Left lung (tissue), 10 donors: Measurements from ENCODE around the gene KCNQ1OT1. TPM values are rescaled to one million over a fixed set of nuclear protein-coding genes. Genes with fewer than 3 reads are reported as not detected.

Experiments
- ATAC-seq: fragments of 200-7000 bp; cut with Tn5 transposase; one replicate; pipeline ENCODE4 v1.9.1; 2020; ENCODE audit warnings: moderate library complexity
- DNase-seq, 4 donors: peaks; one replicate each; pipeline ENCODE4 v3.0.0-alpha.2; 2013 to 2020
- H3K27ac ChIP-seq, 2 donors: fragments of 200-600 bp; sonication (generic) in 1 of 2; one replicate each; pipeline versions ENCODE4 v1.5.0 to v1.8.0; 2020 to 2021
- H3K27me3 ChIP-seq, 2 donors: fragments of 200-600 bp; sonication (generic) in 1 of 2; one replicate each; pipeline versions ENCODE4 v1.5.0 to v1.8.0; 2020 to 2021
- H3K36me3 ChIP-seq, 2 donors: fragments of 200-600 bp; sonication (generic) in 1 of 2; one replicate each; pipeline versions ENCODE4 v1.5.0 to v1.8.0; 2020 to 2021
- H3K4me1 ChIP-seq, 2 donors: fragments of 200-600 bp; one replicate each; pipeline ENCODE4 v1.8.0; 2021
- H3K4me3 ChIP-seq, 2 donors: fragments of 200-600 bp; sonication (generic) in 1 of 2; one replicate each; pipeline versions ENCODE4 v1.5.0 to v1.8.0; 2020 to 2021; ENCODE audit warnings: mild to moderate bottlenecking in 1 of 2
- H3K9me3 ChIP-seq, 2 donors: fragments of 200-600 bp; sonication (generic) in 1 of 2; one replicate each; pipeline versions ENCODE4 v1.5.0 to v1.8.0; 2020 to 2021
- intact Hi-C, 2 donors: fragments of 100-400 bp; cut with DNase I; formaldehyde crosslinking; loops; one replicate each; pipeline versions ENCODE4 v1.11.2 to v1.14.2; 2022
- polyA plus RNA-seq, 6 donors: library from polyadenylated mRNA; unstranded; fragments of 120-200 nt; gene quantifications; one replicate each; pipeline ENCODE4 v1.2.1, GENCODE V29; 2013; ENCODE audit not compliant: insufficient read length in 6 of 6
- total RNA-seq, 2 donors: library from RNA; stranded (reverse); fragmentation: NEBNext Ultra II Directional; extraction: Animal tissue kit (Norgen Biotek cat#: 25700); gene quantifications; one replicate each; pipeline ENCODE4 v1.2.1, GENCODE V29; 2021
- TF ChIP-seq, protein P1 (sequence below), 2 donors: fragments of 200-600 bp; sonication (generic) in 1 of 2; IDR thresholded peaks; one replicate each; pipeline versions ENCODE4 v1.5.0 to v1.8.0; 2021; ENCODE audit warnings: antibody characterized with exemption in 2 of 2
- donor health status: DM: no; HTN: yes; CAD: no.
- donor health status: DM: no; HTN: no; CAD: no.

KCNQ1OT1 gene
- total and polyA plus RNA-seq, 8 donors = 1.9 to 2.9 (median 2.7) TPM

DNA sequence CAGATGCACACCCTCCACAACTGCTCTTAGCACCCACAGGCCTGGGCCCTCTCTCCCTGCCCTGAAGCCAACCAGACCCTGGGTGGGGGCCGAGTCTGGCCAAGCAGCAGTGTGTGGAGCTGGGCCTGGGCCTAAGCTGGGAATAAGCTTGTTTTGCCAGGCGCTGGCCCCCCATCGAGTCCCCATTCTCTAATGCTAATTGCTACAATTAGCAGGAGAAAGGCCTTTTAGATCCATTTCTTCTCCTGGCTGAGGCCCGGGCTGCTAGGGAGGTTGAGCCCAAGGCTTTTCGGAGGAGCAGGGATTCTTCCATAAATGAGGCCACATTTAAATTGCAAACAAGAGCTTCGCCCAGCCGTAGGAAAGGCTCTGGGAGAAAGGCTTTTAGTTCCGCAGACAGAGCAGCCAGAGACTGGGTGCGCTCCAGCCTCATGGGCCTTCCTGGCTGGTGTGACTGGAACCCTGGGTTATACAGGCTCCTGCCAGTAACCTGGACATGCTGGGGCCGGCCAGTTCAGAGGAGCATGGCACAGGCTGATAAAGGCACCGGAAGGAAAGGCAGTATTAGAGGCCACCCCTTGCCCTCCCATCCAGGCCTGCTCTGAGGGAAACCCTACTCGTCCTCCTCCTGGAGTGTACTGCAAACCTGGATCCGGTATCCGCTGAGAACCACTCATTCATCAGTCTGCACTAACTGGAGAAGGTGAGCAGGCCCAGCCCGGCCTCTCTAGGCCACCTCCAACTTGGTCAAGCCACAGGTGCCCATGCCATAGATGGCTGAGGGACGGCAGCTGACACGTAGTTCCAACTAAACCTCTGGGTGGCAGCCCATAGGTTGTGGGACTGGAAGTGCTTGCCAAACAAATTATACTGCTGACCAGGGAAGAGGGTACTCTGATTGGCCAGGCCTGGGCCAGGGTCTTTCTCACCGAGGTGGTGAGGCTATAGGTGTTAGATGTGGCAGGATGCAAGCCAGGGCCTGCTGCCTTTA lies 6.2 kb downstream of the KCNQ1OT1 start:
- H3K4me3 ChIP-seq = no peak overlapping the region
- DNase-seq = peak in 2 of 4 donors; percentile 27 to 62
- intact Hi-C loops = no loop called here
- peak overlapping the region; percentile 13 to 23 for H3K27ac ChIP-seq
- TF ChIP-seq, protein P1, sequence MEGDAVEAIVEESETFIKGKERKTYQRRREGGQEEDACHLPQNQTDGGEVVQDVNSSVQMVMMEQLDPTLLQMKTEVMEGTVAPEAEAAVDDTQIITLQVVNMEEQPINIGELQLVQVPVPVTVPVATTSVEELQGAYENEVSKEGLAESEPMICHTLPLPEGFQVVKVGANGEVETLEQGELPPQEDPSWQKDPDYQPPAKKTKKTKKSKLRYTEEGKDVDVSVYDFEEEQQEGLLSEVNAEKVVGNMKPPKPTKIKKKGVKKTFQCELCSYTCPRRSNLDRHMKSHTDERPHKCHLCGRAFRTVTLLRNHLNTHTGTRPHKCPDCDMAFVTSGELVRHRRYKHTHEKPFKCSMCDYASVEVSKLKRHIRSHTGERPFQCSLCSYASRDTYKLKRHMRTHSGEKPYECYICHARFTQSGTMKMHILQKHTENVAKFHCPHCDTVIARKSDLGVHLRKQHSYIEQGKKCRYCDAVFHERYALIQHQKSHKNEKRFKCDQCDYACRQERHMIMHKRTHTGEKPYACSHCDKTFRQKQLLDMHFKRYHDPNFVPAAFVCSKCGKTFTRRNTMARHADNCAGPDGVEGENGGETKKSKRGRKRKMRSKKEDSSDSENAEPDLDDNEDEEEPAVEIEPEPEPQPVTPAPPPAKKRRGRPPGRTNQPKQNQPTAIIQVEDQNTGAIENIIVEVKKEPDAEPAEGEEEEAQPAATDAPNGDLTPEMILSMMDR (IDR thresholded peaks at IDR 0.05) = no peak
- ATAC-seq = no peak
- no peaks in the 10 kb centered on the region for H3K9me3 ChIP-seq
- peaks cover 7 to 20% of the 10 kb centered on the region in 2 donors for H3K4me1 ChIP-seq
- no peaks in the 10 kb centered on the region for H3K27me3 ChIP-seq
- H3K36me3 ChIP-seq = peaks cover 0 to 5% of the 10 kb centered on the region in 2 donors

DNA sequence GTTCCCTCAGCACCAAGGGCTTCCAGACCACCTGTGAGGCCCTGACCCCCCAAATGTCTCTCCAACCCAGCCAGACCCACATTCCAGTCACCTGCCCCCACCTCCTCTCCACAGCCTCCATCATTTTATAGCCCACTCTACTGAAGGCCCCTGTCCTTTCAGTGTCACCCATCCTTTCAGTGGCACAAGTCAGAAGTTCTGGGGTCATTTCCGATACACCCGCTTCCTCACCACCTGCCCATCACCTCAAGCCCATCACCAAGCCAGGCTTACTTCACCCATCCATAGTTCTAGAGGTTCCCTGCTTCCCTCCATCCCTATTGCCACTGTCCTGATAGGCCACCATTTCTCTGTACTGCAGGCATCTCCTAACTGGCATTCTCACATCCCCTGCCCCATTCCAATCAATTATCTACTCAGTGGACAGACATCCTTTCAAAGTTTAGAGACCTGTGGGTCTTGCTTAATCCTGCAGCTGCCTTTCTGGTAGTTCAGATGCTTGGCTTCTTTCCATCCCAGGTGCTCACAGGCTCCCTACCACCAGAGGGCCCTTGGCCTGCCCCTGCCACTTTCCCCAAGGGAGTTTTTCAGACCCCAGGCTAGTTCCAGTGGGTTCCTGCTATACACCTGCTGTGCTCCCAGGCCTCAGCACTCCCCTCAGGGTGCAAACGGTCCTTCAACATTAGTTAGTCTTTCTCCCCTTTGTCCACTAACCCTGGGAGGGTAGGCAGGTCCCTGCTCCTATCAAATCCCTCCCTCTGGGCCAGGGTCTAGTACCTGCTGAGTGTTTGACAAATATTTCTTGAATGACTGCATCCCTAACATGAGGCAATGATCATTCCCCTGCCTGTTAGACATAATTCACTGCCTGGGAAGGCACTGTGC lies 7.6 kb downstream of the KCNQ1OT1 start:
- peak overlapping the region; percentile 13 to 23 for H3K27ac ChIP-seq

DNA sequence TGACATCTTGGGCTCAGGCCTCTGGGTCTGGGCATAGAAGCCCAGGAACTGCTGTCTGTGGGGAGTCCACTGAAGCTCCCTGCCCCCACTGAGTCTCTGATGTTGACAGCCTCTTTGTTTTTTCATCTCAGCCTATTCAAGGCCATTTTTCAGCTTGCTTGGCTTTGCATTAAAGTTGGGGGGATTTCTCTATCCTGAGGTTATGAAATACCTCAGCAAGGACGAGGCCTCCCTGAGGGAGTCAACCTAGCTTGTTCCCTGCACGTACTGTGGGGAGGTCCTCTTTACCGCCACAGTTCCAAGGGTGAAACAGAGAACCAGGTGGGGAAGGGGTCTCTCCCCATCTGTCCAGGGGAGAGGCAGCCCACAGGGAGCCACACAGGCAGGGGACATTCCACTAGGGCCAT lies 8.4 kb downstream of the KCNQ1OT1 start:
- no peaks in the 10 kb centered on the region for H3K27me3 ChIP-seq
- no peaks in the 10 kb centered on the region for H3K9me3 ChIP-seq
- H3K4me1 ChIP-seq = peaks cover 12 to 27% of the 10 kb centered on the region in 2 donors
- DNase-seq (peak in 1 of 4 donors; percentile 12), ATAC-seq (no peak)
- peaks cover 0 to 5% of the 10 kb centered on the region in 2 donors for H3K36me3 ChIP-seq
- TF ChIP-seq, protein P1 (IDR thresholded peaks at IDR 0.05) = no peak
- H3K27ac ChIP-seq = no peak overlapping the region
- no peak overlapping the region for H3K4me3 ChIP-seq
- intact Hi-C loops = no loop called here

More for the DNA sequence above, 7.6 kb downstream of the KCNQ1OT1 start:
- peaks cover 12 to 27% of the 10 kb centered on the region in 2 donors for H3K4me1 ChIP-seq
- intact Hi-C loops = no loop called here
- no peaks in the 10 kb centered on the region for H3K27me3 ChIP-seq
- TF ChIP-seq, protein P1 (IDR thresholded peaks at IDR 0.05) = no peak
- DNase-seq = peak in 2 of 4 donors; percentile 29 to 74
- peak; percentile 87 for ATAC-seq
- peaks cover 0 to 5% of the 10 kb centered on the region in 2 donors for H3K36me3 ChIP-seq
- no peaks in the 10 kb centered on the region for H3K9me3 ChIP-seq
- H3K4me3 ChIP-seq = no peak overlapping the region

DNA sequence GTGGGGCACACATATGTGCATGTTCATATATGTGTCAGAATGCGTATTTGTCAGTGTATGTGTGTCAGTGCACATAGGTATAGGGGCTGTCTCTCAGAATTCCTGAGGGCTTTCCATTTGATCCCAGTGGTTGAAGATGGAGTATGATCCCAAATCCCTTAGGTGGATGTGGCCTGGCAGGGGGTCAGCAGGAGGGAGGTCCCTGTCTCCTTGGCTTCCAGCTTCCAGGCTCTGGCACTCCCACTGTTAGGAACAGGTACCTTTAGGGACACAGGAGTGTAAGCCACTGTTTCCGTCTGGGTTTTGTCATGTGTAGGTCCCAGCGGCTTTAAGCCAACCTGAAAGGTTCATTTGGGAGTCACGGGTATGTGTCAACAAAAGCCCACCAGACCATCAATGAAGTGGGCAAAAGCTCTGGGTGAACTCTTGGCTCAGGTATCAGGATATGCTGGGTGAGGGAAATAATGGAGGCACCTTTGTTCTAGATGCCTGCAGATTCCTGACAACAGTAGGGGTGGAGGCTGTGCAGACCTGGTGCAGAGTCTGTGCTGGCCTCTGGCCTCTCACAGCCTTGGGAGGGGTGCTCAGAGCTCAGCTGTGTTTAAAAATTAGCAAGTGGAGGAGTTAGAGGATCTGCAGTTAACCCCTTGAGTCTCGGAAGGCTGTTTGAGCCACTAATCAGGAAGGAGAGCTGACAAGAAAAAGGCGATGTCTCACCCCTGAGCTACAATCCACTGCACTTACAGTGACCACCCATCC lies 9.0 kb downstream of the KCNQ1OT1 start:
- no peak overlapping the region for H3K4me3 ChIP-seq
- peak in 1 of 4 donors; percentile 23 for DNase-seq
- peaks cover 12 to 27% of the 10 kb centered on the region in 2 donors for H3K4me1 ChIP-seq

More for the DNA sequence above, 9.0 kb downstream of the KCNQ1OT1 start:
- intact Hi-C loops = no loop called here
- H3K27ac ChIP-seq = no peak overlapping the region
- H3K36me3 ChIP-seq = peaks cover 0 to 5% of the 10 kb centered on the region in 2 donors
- TF ChIP-seq, protein P1 (IDR thresholded peaks at IDR 0.05) = no peak
- no peaks in the 10 kb centered on the region for H3K9me3 ChIP-seq
- no peaks in the 10 kb centered on the region for H3K27me3 ChIP-seq
- no peak for ATAC-seq
